Activated gamma-delta T cell treated with Interleukin-2 at 50 U/mL for 16 hours (primary cell): ENCODE data around the gene CAMK2B.

ENCODE experiments used
- DNase-seq: peaks from one replicate; pipeline ENCODE4 v3.0.0-alpha.2; 2020

CAMK2B gene

GRCh38 chr7:44247868-44248651 is 77.3 kb downstream of the CAMK2B start:
- no peak for DNase-seq

GRCh38 chr7:44246396-44247113 is 78.8 kb downstream of the CAMK2B start:
- DNase-seq = no peak

- peak; percentile 12 for DNase-seq
These were observed 81.1 kb downstream of the CAMK2B start for GRCh38 chr7:44244282-44244681.

GRCh38 chr7:44242091-44242490 is 83.3 kb downstream of the CAMK2B start:
- no peak for DNase-seq

- peak; percentile 52 for DNase-seq
These were observed 84.3 kb downstream of the CAMK2B start for GRCh38 chr7:44240983-44241510.

GRCh38 chr7:44240376-44240775 is 85.0 kb downstream of the CAMK2B start:
- no peak for DNase-seq

- DNase-seq = no peak
These were observed 86.0 kb downstream of the CAMK2B start for GRCh38 chr7:44239361-44239760.

GRCh38 chr7:44238116-44238695 is 87.2 kb downstream of the CAMK2B start:
- no peak for DNase-seq

- DNase-seq = no peak
These were observed 87.7 kb downstream of the CAMK2B start for GRCh38 chr7:44237696-44238095.

GRCh38 chr7:44236333-44236728 is 89.1 kb downstream of the CAMK2B start:
- no peak for DNase-seq

GRCh38 chr7:44235582-44236332 is 89.6 kb downstream of the CAMK2B start:
- DNase-seq = no peak

- DNase-seq = no peak
These were observed 90.3 kb downstream of the CAMK2B start for GRCh38 chr7:44235066-44235465.

GRCh38 chr7:44232901-44233715 is 92.3 kb downstream of the CAMK2B start:
- no peak for DNase-seq

GRCh38 chr7:44232396-44232795 is 93.0 kb downstream of the CAMK2B start:
- DNase-seq = no peak

- no peak for DNase-seq
These were observed 94.3 kb downstream of the CAMK2B start for GRCh38 chr7:44231088-44231487.

- no peak for DNase-seq
These were observed 95.1 kb downstream of the CAMK2B start for GRCh38 chr7:44230286-44230685.

- DNase-seq = no peak
These were observed 95.8 kb downstream of the CAMK2B start for GRCh38 chr7:44229546-44230105.

- no peak for DNase-seq
These were observed 96.6 kb downstream of the CAMK2B start for GRCh38 chr7:44228571-44229350.

- DNase-seq = no peak
These were observed 97.5 kb downstream of the CAMK2B start for GRCh38 chr7:44227911-44228310.

- DNase-seq = no peak
These were observed 99.0 kb downstream of the CAMK2B start for GRCh38 chr7:44226396-44226753.
